ENCODE measurements around the gene NUTM2E. TPM values are rescaled to one million over a fixed set of nuclear protein-coding genes. Genes with fewer than 3 reads are reported as not detected.
"Not testable (repeated sequence)": the region's sequence is repeated elsewhere in the genome, so short reads cannot be mapped to it uniquely, and the experiment has no call there.

NUTM2E gene
- 0.67 TPM for polyA plus RNA-seq (ENCODE audit: insufficient read length)

GRCh38 chr10:79826496-79827215 lies at the start of gene NUTM2E:
NUTM2E (plus strand) TSS chr10:79826739; CDS start chr10:79841741, 15,002 bp downstream.
- DNase-seq, result peak; percentile 83

GRCh38 chr10:79777997-79778396 lies 48.5 kb upstream of the NUTM2E start:
- DNase-seq, result not testable (repeated sequence)

GRCh38 chr10:79779310-79779938 lies 47.1 kb upstream of the NUTM2E start:
- DNase-seq, result peak; percentile 62

- not testable (repeated sequence) for DNase-seq
These were observed 46.5 kb upstream of the NUTM2E start for GRCh38 chr10:79779992-79780391.

GRCh38 chr10:79781584-79781983 lies 45.0 kb upstream of the NUTM2E start:
- not testable (repeated sequence) for DNase-seq

GRCh38 chr10:79787455-79787952 lies 39.0 kb upstream of the NUTM2E start:
- not testable (repeated sequence) for DNase-seq

GRCh38 chr10:79789351-79789750 lies 37.2 kb upstream of the NUTM2E start:
- DNase-seq, result not testable (repeated sequence)

- DNase-seq, result not testable (repeated sequence)
These were observed 34.5 kb upstream of the NUTM2E start for GRCh38 chr10:79791906-79792517.

GRCh38 chr10:79799337-79799736 lies 27.2 kb upstream of the NUTM2E start:
- DNase-seq, result not testable (repeated sequence)

GRCh38 chr10:79805857-79806256 lies 20.7 kb upstream of the NUTM2E start:
- not testable (repeated sequence) for DNase-seq

GRCh38 chr10:79811895-79812294 lies 14.6 kb upstream of the NUTM2E start:
- not testable (repeated sequence) for DNase-seq

GRCh38 chr10:79816290-79816689 lies 10.2 kb upstream of the NUTM2E start:
- not testable (repeated sequence) for DNase-seq

- DNase-seq, result not testable (repeated sequence)
These were observed 3.2 kb upstream of the NUTM2E start for GRCh38 chr10:79823387-79823786.

GRCh38 chr10:79825587-79826011 lies 940 bp upstream of the NUTM2E start:
- not testable (repeated sequence) for DNase-seq

- DNase-seq, result not testable (repeated sequence)
These were observed 426 bp upstream of the NUTM2E start for GRCh38 chr10:79826131-79826495.

GRCh38 chr10:79833833-79834232 lies 7.3 kb downstream of the NUTM2E start:
- not testable (repeated sequence) for DNase-seq

GRCh38 chr10:79835891-79836290 lies 9.4 kb downstream of the NUTM2E start:
- DNase-seq, result not testable (repeated sequence)

- not testable (repeated sequence) for DNase-seq
These were observed 10.4 kb downstream of the NUTM2E start for GRCh38 chr10:79836891-79837290.

GRCh38 chr10:79838441-79838840 lies 11.9 kb downstream of the NUTM2E start:
- not testable (repeated sequence) for DNase-seq

GRCh38 chr10:79853191-79853854 lies 26.8 kb downstream of the NUTM2E start:
- not testable (repeated sequence) for DNase-seq

- DNase-seq, result not testable (repeated sequence)
These were observed 35.7 kb downstream of the NUTM2E start for GRCh38 chr10:79862269-79862668.

GRCh38 chr10:79862803-79863202 lies 36.3 kb downstream of the NUTM2E start:
- DNase-seq, result not testable (repeated sequence)
